Keratinocyte (primary cell): ENCODE results near the gene SNAP29. TPM values are rescaled to one million over a fixed set of nuclear protein-coding genes. Genes with fewer than 3 reads are reported as not detected.

Source experiments
- DNase-seq: peaks from one replicate; pipeline ENCODE4 v3.0.0-alpha.2; 2011; ENCODE audit warnings: low read depth, missing footprints, low spot score
- FAIRE-seq: peaks from 2 replicates; lab custom pipeline; 2011; peaks lifted over from hg19 to GRCh38; lab: Jason Lieb, UNC
- H2AFZ ChIP-seq: 2 replicates; pipeline ENCODE4 v1.6.0; 2012; ENCODE audit warnings: low read length, control low read depth, inconsistent platforms; ENCODE audit not compliant: control insufficient read depth
- H3K27ac ChIP-seq: 2 replicates; pipeline ENCODE4 v1.5.1; 2011; ENCODE audit warnings: low read length; ENCODE audit not compliant: control insufficient read depth, insufficient read depth
- H3K27me3 ChIP-seq: 3 replicates; pipeline ENCODE4 v1.6.0; 2011; ENCODE audit warnings: low read length; ENCODE audit not compliant: control insufficient read depth, insufficient read depth; ENCODE audit errors: extremely low read depth
- H3K36me3 ChIP-seq, 2 experiments: 2 replicates in 1 of 2; 3 replicates in 1 of 2; pipeline ENCODE4 v1.5.1; 2011; ENCODE audit warnings: low read length in 2 of 2, mild to moderate bottlenecking in 1 of 2; ENCODE audit not compliant: control insufficient read depth in 2 of 2, insufficient read depth in 2 of 2; ENCODE audit errors: extremely low read depth in 1 of 2
- H3K4me1 ChIP-seq: 3 replicates; pipeline ENCODE4 v1.5.1; 2011; ENCODE audit warnings: low read length; ENCODE audit not compliant: control insufficient read depth, insufficient read depth; ENCODE audit errors: extremely low read depth
- H3K4me2 ChIP-seq: 3 replicates; pipeline ENCODE4 v1.6.0; 2011; ENCODE audit warnings: low read depth, low read length; ENCODE audit not compliant: control insufficient read depth, insufficient read depth; ENCODE audit errors: extremely low read depth
- H3K4me3 ChIP-seq, 3 experiments: fragments of 200-600 bp in 1 of 3; sonication (generic) in 1 of 3; 2 replicates in 2 of 3; 3 replicates in 1 of 3; pipeline ENCODE4 v1.5.1; 2011 to 2016; ENCODE audit warnings: low read length in 3 of 3, mild to moderate bottlenecking in 3 of 3, control low read depth in 2 of 3, inconsistent platforms in 1 of 3, low read depth in 1 of 3, mixed read lengths in 1 of 3, mixed run types in 1 of 3, moderate library complexity in 1 of 3; ENCODE audit not compliant: control insufficient read depth in 2 of 3, insufficient read depth in 2 of 3; ENCODE audit errors: extremely low read depth in 1 of 3
- H3K79me2 ChIP-seq: 2 replicates; pipeline ENCODE4 v1.6.0; 2012; ENCODE audit warnings: low read length; ENCODE audit not compliant: control insufficient read depth, insufficient read depth
- H3K9ac ChIP-seq: 3 replicates; pipeline ENCODE4 v1.6.0; 2011; ENCODE audit warnings: low read length; ENCODE audit not compliant: control insufficient read depth, insufficient read depth; ENCODE audit errors: extremely low read depth
- H3K9me1 ChIP-seq: 3 replicates; pipeline ENCODE4 v1.6.0; 2011; ENCODE audit warnings: low read length; ENCODE audit not compliant: control insufficient read depth, insufficient read depth; ENCODE audit errors: extremely low read depth
- H3K9me3 ChIP-seq: 2 replicates; pipeline ENCODE4 v1.5.1; 2012; ENCODE audit warnings: low read depth, low read length; ENCODE audit not compliant: control insufficient read depth
- H4K20me1 ChIP-seq: 3 replicates; pipeline ENCODE4 v1.6.0; 2011; ENCODE audit warnings: low read length; ENCODE audit not compliant: control insufficient read depth, insufficient read depth; ENCODE audit errors: extremely low read depth
- CTCF ChIP-seq, 3 experiments: IDR thresholded peaks in 1 of 3; conservative IDR thresholded peaks in 1 of 3; optimal IDR thresholded peaks in 1 of 3; 2 replicates in 2 of 3; 3 replicates in 1 of 3; pipeline versions ENCODE3 to v1.5.1; 2011; ENCODE audit warnings: low read length in 3 of 3, mild to moderate bottlenecking in 3 of 3, moderate library complexity in 2 of 3, control low read depth in 1 of 3, inconsistent platforms in 1 of 3; ENCODE audit not compliant: insufficient read depth in 2 of 3; ENCODE audit errors: extremely low read depth in 1 of 3
- EZH2 ChIP-seq: IDR thresholded peaks from one replicate; pipeline ENCODE4 v1.6.1; 2012; ENCODE audit warnings: inconsistent platforms, mild to moderate bottlenecking, low read length, moderate library complexity
- dilution Hi-C: fragments of 300-500 bp; cut with MboI; formaldehyde crosslinking; loops from one replicate; pipeline ENCODE4 v1.7.0; 2020; ENCODE audit warnings: low sequenced_read_pairs; ENCODE audit not compliant: extremely low pct_ligation_motif_present
- polyA plus RNA-seq, 5 experiments: library from polyadenylated mRNA; depleted of rRNA in 3 of 5; stranded (reverse) in 3 of 5; stranded (forward) in 1 of 5; unstranded in 1 of 5; fragments of >200 nt; gene quantifications; 1 replicate in 1 of 5; 2 replicates in 3 of 5; 3 replicates in 1 of 5; pipeline versions ENCODE4 v1.2.1 to v1.2.3, GENCODE V29; 2011 to 2012; ENCODE audit warnings: missing spikeins in 2 of 5, low read depth in 1 of 5, low replicate concordance in 1 of 5

Gene SNAP29
- polyA plus RNA-seq, 1 donor (not counting 4 experiments of a cell fraction or from before 2014, with no cell fraction given) = 36.5 TPM

- DNase-seq = no peak
- dilution Hi-C loops = no loop called here
- FAIRE-seq = no peak
- Histone ChIP-seq H3K9me1 (no peaks in the 10 kb centered on the region), H3K9me3 (no peaks in the 10 kb centered on the region), H3K27me3 (no peaks in the 10 kb centered on the region), H3K4me2 (no peak overlapping the region), H3K4me3 (no peak overlapping the region), H3K9ac (no peak overlapping the region), H3K4me1 (no peaks in the 10 kb centered on the region), H2AFZ (no peak overlapping the region), H4K20me1 (no peaks in the 10 kb centered on the region), H3K27ac (no peak overlapping the region), H3K79me2 (no peaks in the 10 kb centered on the region), H3K36me3 (peaks cover 2 to 5% of the 10 kb centered on the region in 2 experiments)
- TF ChIP-seq CTCF (optimal IDR thresholded peaks at IDR 0.05 in 1 of 3, IDR thresholded peaks at IDR 0.05 in 1 of 3, conservative IDR thresholded peaks at IDR 0.05 in 1 of 3; ENCODE audit: extremely low read depth in 1 of 3, insufficient read depth in 2 of 3, low read length in 3 of 3) = no peak
- TF ChIP-seq EZH2 = no peak
Observed at GRCh38 chr22:20829491-20830134, 29.2 kb upstream of the SNAP29 start.

GRCh38 chr22:20833225-20833665 lies 25.6 kb upstream of the SNAP29 start:
- peaks cover 2 to 5% of the 10 kb centered on the region in 2 experiments for H3K36me3 ChIP-seq
- no peak overlapping the region for H3K4me2 ChIP-seq
- no peaks in the 10 kb centered on the region for H3K4me1 ChIP-seq
- TF ChIP-seq EZH2 (no peak), CTCF (optimal IDR thresholded peaks at IDR 0.05 in 1 of 3, IDR thresholded peaks at IDR 0.05 in 1 of 3, conservative IDR thresholded peaks at IDR 0.05 in 1 of 3; ENCODE audit: extremely low read depth in 1 of 3, insufficient read depth in 2 of 3, low read length in 3 of 3) (no peak)
- FAIRE-seq (no peak), DNase-seq (no peak)
- H4K20me1 ChIP-seq = no peaks in the 10 kb centered on the region
- H3K9me3 ChIP-seq = no peaks in the 10 kb centered on the region
- H3K9me1 ChIP-seq = no peaks in the 10 kb centered on the region
- dilution Hi-C loops = no loop called here
- no peak overlapping the region for H3K27ac ChIP-seq
- H3K9ac ChIP-seq = no peak overlapping the region
- no peak overlapping the region for H2AFZ ChIP-seq
- no peak overlapping the region for H3K4me3 ChIP-seq
- H3K79me2 ChIP-seq = no peaks in the 10 kb centered on the region
- H3K27me3 ChIP-seq = no peaks in the 10 kb centered on the region
